Measurements from ENCODE around the gene ACYP2.
"Not testable (repeated sequence)": the region's sequence is repeated elsewhere in the genome, so short reads cannot be mapped to it uniquely, and the experiment has no call there.

Gene ACYP2

DNA sequence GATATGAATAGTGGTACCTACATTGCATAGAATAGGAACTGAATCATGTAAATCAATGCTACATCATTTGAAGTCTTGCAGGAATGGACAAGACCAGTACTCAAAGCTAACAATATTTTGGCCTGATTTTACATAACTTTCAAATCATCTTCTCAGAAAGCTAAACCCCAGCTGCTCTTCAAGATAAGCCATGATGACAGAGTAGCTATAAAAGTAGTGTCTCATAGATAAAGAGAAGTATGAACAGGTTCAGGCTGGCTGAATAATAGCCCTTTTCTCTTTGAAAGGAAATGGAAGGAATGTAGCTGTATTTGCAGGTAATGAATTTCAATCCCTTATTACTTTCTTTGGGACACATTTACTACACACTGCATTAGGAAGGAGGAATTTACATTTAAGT, 112.4 kb downstream of the ACYP2 start:
- no peak for DNase-seq

DNA sequence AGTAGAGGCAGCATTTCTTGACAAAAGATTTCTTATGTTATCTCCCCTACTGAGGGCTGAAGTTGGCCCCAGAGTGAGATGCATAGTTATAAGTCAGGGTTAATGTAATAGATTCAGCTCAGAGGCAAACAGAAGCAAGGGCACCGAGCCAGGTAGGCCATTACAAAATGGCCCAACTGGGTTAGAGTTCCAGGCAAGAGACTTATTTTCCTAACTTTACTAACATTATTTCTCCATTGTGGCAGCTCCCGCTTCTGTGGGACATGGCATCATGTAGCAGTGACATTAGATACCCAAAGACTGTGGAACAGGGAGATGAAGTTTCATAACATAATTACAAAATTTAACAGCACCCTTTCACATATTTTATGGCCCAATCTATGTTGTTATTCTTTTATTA, 113.5 kb downstream of the ACYP2 start:
- DNase-seq = no peak

DNA sequence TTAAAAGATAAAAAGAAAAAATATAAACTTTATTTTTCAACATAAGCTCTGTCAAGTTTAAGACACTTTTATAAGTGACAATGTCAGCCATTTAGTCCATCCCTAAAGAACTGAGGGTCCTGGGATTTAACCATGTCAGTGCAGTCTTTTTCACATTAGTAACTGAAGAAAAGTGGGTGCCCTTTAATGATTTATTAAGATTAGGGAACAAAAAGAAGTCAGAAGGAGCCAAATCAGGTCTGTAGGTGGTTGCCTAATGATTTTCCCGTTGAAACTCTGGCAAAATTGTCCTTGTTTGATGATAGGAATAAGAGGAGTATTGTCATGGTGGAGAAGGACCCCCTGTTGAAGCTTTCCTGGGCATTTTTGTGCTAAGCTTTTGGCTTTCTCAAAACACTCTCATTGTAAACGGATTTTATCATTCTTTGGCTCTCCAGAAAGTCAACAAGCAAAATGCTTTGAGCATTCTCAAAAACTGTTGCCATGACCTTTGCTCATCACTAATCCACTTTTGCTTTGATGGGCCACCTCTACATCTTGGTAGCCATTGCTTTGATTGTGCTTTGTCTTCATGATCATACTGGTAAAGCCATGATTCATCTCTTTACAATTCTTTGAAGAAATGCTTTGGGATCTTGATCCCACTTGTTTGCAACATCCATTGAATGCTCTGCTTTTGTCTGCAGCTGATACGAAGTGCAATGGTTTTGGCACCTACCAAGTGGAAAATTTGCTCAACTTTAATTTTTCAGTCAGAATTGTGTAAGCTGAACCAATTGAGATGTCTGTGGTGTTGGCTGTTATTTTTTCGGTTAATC, 118.6 kb downstream of the ACYP2 start:
- DNase-seq = no peak

DNA sequence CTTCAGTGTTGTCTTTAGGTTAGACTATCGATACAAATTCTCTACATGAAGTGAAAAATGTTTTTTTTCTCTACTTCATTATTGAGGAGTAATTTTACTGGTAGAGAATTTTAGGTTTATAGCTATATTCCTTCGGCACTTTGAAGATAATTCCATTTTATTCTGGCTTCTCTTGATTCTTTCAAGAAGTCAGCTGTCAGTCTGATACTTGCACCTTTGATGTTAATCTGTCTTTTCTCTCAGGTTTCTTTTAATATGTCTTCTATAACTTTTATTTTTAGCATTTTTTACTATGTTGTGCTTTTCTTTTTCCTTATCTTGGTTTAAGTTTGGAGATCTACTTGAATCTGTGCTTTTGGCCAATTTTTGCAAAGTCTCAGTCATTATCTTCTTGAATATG, 122.0 kb downstream of the ACYP2 start:
- no peak for DNase-seq

DNA sequence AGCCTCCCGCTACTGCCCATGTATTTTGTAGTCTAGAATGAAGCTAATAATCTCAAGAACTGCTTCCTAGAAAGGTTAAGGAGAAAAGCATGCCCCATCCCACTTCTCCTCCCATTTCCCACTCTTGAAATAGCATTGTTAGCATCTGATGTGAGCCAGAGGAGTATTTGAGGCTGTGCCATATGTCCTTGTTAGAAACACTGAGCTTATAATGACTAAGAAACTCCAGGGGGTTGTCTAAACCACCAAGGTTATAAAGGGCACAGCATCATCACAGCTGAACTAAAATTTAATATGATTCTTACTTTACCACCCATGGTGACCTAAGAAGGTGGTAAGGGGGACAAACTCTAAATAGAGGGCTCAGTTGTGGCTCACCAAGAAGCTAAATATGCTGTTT, 124.0 kb downstream of the ACYP2 start:
- peak in 1 of 2 experiments; percentile 15 for DNase-seq

DNA sequence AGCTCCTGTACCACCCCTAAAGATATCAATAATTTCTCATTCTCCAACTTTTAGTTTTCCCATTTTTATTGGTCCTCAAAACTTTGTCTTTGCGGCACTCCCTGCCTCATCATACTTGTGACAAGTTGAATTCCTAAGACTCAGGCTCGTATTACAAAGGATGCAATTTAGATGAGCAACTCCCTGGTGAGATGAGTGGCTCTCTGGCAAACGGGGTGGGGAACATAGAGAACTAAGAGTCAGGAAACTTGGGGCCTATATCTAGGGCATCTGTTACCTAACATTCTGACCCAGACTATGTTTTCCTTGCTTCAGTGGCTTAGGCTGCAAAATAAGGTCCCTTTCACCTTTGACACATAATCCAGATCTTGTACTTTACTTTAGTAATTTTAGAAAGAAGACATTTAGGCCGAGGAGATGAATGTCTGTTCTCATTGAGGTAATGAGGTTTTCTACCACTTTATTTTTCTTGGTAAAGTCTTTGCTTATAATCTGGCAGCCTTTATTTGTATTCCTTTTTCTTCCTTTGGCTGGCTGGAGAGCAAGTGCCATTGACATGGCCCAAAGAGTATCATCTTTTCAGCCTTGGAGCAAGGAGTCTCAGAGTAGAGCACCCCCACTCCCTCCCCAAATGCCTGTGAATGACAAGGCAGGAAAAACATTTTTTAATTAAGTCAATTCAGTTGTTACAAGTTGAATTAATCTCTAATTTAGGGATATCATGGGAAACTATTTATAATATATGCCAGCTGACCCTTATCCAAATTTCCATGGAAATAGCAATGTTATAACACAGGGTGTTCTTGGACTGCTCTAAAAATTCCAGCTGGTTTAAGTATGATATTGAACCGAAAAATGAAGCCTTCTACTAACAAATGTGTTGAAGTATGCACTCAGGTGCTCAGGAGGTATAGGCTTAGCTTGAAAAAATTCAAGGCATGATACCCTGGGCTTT, 125.4 kb downstream of the ACYP2 start:
- DNase-seq = no peak

DNA sequence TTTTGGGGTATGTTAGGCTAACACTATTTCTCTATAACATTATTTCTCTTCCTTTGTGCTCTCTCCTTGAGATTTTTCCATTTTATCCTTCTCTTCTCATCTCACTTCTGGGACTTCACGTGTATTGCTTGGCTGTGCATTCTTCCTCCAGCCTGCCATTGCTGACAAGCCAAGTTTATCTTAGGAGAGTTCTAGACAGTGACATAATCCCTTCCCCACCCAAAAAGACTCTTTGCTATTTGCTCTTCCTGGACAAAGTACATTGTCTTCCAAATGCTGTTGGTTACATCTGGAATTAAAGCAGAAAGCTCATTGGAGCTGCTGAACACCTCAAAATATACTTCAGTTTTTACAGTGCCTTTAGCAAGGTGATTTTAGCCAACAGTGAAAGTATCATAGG, 131.7 kb downstream of the ACYP2 start:
- no peak for DNase-seq

DNA sequence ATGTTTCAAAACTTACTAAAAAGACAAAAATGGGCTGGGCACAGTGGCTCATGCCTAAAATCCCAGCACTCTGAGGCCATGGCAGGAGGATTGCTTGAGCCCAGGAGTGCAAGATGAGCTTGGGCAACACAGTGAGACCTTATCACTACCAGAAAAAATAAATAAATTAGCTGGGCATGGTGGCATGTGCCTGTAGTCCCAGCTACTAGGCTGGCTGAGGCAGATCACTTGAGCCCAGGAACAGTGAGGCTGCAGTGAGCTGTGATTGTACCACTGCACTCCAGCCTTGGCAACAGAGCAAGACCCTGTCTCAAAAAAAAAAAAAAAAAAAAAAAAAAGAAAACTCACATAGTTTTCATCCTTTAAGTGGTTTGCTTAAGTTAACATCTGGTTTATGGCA, 134.2 kb downstream of the ACYP2 start:
- no peak for DNase-seq

DNA sequence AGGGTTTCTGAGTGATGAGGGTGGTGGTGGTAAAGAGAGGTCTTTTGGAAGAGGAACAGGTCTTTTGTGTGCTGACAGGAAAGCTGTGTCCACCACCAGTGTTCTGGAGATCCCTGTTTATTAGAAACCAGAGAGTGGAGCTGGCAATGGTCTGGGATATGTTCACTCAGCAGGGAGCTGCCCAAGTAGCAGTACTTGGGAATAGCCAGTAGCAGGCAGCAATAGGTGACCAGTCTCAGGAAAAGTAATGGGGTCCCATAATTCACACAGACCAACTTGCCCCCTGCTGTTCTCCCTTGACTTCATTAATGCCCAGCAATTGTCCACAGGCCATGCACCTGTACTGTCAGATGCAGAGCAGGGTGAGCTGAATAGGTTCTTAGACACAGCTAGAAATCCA, 138.8 kb downstream of the ACYP2 start:
- DNase-seq = no peak

DNA sequence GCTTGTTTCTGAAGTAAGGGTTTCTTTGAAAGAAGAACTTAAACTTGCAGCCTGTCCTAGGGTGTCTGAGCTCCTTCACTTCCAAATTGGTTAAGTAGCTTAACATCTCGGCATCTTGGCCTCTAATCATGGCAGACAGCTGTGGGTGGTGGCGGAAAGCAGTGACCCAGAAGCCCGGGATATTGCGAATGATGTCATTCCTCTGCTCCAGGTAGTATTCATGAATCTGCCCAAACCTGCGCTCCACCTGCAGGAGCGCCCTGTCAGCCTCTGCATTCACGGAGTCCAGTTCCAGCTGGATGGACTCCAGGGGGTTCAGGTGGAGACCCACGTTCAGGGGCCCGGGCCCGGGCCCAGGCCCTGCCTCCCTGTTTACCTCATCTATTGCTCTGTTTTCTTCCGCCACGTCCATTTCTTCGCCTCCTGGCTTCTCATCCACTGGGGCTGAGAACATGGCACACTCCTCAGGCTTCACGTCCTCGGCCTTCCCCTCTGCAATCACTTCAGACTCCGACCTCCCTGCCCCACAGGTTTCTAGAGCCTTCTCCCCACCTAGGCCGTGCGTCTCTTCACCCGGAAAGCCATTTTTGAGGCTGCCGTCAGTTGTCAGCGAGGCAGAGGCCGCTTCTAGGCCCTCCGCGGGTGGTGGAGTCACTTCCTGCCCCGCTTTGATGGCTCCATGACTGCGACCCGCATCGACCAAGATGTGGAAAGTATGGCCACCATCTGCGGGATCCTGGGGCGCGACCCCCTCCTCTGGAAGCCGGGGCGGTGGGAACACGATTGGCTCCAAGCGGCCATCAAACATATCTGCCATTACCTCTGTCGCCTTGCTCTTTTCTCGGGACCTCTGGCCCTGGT, 140.0 kb downstream of the ACYP2 start:
- DNase-seq = no peak

DNA sequence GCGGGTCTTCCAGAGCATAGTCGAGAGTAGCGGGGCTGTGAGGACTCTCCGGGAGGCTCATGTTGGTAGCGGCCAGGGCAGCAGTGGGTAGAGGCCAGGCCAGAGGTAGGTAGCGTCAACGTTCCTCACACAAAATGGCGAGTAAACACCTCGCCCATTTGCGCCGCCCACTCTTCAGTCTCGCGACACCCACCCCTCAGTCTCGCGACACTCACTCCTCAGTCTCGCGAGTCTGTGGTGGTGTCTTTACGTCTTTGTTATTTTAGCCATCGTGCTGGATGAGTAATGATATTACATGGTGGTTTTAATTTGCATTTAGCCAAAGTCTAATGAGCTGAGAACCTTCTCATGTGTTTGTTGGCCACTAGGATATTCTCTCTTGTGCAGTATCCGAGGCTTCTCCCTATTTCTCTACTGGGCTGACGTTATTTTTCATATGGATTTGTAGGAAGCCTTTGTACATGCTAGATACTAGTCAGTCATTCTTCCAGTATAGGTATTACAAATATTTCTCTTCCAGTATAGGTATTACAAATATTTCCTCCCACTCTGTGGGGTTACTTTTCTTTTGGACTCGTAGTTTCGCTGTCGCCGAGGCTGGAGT, 140.8 kb downstream of the ACYP2 start, which contains the start of gene TSPYL6:
TSPYL6 (minus strand) TSS at position 139 of the 604 bp plus-strand sequence; CDS start at position 61, 78 bp downstream.
- no peak for DNase-seq

DNA sequence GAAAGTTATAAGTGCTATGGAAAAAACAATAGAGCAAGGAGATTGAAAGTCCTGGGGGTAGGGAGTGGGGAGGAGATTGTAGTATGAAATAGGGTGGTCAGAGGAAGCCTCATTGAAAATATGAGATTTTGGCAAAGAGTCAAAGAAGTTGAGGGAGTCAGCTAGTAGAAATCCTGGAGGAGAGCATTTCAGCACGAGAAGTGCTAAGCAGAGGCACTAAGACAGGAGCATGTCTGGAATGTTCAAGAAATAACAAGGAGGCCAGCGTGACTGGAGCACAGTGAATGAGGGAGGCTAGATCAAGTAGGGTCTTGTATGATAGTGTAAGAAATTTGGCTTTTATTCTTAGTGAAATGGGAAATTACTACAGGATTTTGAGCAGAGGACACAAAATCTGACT, 142.8 kb downstream of the ACYP2 start:
- no peak for DNase-seq

DNA sequence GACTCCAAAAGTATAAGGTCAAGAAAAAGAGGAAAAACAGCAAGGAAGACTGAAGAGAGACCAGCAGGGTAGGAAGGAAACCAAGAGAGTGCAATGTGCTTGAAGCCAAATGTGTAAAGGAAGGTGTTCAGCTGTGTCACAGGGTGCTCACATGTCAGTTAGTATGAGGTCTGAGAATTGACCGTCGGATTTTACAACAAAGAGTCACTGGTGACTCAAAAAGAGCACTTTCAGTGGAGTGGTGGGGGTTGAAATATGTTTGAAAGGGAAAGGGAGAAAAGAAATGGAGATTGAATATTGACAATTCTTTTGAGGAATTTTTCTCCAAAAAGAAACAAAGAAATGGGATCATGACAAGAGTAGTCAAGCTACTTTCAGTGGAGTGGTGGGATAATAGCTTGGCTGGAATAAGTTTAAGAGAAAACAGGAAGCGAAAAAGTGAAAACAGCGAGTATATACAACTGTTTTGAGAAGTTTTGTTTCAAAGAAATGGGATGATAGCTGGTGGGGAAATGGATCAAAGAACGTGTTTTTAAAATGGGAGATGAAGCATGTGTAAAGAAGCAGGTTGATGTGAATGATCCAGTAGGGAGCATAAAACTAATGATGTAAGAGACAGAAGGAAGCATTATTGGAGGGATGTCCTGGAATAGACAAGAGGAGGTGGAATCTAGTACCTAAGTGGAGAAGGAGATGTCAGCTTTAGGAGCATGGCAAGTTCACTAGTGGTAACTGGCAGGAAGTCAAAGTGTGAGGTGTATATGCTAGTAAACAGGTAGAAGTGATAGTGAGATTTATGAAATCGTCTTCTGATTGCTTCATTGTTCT, 144.2 kb downstream of the ACYP2 start:
- DNase-seq = no peak

DNA sequence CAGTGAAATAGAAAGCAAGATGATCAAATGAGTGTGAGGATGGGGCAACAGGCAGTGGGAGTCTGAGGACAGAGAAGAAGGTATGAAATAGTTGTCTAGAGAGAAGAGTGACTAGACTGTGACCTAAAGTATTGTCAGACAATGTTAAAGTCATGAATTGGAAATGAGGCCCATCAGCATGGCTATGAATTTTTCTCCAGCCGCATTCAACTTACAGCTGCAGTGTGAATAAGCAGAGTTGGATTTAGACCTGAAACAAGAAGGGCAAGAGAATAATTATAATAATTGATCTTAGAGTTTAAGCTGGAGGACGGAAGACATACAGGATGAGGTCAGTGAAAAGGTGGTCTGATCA, 144.8 kb downstream of the ACYP2 start:
- DNase-seq = no peak

DNA sequence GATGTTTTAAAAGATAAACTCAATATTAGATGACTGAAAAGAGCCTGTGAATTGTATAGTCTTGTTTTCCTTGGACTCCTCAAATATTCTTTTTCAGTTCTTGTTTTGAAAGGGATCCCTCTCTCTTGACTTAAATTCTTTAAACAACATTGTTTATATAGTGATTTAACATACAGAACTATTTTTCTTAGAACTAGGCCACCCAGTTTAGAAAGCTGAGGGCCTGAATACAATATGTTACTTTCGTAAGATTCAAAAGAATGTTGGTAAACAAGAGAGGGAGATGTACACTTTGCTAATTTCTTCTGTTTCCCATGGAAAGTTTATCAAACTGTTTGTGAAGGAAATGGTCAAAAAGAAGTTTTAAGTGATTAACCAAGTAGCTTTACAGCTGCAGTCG, 146.1 kb downstream of the ACYP2 start:
- no peak for DNase-seq

DNA sequence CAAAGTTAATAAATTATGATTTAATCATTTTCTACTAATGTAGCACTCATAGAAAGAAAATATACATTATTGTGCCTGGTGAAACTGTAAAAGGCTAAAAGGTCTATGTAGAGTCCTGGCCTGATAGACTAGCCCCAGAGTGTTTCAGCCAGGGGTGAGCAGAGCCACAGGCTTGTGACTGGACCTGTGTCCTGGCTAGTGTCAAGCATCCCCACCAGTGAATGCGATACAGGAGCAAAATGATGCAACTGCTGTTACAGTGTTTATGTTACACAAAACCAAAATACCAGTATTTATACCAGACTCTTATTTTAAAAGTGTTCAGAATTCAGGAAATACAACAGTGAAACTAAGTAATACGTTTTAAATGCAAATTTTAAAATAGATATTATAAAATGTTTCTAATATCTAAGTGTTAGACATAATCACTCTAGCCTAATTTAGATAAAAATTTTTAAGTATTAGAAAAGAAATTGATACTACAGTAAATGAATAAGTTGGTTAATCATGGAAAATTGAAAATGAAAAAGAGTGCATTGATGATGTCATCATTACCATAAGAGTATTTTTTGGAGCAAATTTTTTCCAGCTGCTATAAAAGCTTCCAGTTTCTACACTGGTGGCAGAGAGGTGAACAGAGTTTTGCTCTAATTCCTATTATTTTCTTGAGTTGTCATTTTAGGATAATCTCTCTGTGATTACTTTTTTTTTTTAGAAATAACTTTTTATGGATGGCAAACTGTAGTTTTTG, 146.8 kb downstream of the ACYP2 start:
- no peak for DNase-seq

DNA sequence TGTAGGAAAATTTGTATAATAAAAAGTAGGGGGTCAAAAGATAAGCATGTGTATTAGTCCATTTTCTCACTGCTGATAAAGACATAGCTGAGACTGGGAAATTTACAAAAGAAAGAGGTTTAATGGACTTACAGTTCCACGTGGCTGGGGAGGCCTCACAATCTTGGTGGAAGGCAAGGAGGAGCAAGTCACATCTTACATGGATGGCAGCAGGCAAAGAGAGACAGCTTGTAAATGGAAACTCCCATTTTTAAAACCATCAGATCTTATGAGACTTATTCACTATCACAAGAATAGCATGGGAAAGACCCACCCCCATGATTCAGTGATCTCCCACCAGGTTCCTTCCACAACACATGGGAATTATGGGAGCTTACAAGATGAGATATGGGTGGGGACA, 149.7 kb downstream of the ACYP2 start:
- not testable (repeated sequence) for DNase-seq

DNA sequence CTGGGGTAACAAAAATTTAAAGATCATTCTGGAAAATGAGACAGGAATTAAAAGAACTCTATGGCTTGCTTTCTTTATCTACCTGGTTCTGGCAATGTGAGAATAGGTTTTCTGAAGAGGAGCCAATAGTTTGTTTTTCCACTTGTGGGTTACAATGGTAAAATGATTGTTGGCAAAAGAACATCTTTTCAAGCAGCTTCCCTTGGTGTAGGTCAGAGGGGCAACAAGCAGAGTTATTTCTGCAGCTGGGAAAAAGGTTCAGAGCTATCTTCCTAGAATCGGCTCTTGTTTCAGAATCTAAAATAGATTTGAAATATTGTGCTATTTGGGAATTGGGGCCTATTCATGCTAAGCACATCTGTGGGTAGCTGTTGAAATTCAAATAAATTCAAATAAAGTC, 152.2 kb downstream of the ACYP2 start:
- no peak for DNase-seq

DNA sequence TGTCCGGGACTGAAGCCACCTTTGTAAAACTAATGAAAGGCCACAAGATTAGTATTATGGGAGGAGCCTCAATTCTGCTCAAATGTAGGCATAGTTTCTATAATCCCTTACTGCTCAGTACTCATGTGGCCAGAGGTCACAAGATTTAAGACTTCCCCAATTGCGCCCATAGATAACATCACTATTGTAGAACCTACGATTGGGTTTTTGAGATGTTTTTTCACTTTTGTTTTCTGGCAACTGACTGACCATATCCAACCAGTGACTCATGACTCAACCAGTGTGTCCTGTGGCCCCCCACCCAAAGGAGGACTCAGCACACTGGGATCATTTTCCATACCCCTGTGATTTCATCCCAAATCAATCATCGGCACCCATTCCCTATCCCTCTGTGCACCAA, 155.8 kb downstream of the ACYP2 start:
- no peak for DNase-seq

DNA sequence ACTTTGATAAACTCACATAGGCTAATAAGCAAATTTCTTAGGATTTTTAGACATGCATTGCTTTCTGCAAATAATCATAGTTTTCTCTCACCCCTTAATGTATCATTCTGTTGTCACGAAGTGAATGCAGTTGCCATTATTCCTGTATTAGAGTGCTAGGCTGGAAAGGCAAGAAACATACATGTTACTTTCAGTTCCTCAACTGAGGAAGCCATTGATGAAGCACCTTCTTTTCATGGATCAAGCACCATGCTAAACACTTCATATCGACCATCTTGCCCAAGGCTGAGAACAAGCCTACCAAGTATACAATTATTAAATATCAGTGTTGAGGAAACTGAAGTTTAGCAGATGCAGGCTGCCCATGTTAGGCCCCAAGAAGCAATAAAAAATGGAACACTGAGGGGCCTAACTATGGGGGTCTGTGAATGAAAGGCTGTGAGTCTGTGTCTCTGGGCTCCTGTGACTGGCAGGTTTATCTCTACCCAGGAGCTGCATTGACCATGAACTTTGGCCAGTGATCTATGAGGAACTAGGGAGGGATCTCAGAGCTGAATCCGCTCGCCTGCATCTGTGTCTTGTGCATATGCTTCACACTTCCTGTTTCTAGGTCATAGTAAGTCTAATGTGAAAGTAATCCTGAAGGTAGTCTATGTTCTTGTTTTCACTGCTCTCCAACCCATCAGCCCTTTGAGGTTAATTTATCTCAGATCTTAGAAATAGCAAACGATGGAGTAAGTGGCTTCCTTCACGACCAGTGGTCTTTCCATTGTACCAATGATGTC, 156.6 kb downstream of the ACYP2 start:
- no peak for DNase-seq

Data from NCI-H446 (cell line).